HL-60/S4 treated with phorbol 12-myristate 13-acetate at 8.2 ng/mL for 4 days and 3 days (cell line): Measurements from ENCODE around the gene SLC26A9.

Experiments used
- in situ Hi-C: fragments of 300-500 bp; cut with MboI; formaldehyde crosslinking; loops from 2 replicates; pipeline ENCODE4 v1.15.0; 2022; ENCODE audit warnings: low sequenced_read_pairs

Gene SLC26A9

DNA sequence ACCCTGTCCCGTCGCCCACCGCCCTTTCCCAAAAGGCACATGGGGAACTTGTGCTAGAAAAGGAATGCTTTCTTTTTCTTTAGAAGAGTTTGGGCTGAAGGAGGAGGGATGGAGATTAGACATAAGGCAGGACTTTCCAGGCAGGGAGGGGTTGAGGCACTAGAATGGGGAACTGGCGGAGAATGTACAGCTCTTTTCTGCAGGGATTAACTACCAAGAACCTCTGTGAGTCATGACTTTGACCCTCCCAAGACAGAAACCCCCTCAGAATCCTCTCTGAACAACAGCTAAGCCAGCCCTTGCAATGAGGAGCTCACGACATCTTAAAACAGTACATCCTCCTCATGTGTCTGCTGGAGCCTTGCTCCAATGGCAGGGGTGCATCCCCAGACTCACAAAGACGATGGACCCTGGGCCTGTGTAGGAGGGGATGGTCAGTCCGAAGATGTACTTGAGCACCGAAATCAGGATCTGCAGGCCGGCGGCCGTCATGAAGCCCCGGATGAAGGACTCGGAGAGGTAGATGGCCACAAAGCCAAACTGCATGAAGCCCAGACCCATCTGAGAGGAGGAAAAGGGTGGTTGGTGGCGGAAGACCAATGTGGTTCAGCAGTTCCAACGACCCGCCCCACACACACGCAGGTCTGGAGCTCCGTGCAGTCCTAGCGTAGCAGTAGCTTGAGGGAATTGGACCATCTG lies 13.6 kb downstream of the SLC26A9 start:
- in situ Hi-C loops = loop anchor here (10.0 kb wide), 1 partner anchor 55 kb away; no protein-coding TSS in a partner anchor

DNA sequence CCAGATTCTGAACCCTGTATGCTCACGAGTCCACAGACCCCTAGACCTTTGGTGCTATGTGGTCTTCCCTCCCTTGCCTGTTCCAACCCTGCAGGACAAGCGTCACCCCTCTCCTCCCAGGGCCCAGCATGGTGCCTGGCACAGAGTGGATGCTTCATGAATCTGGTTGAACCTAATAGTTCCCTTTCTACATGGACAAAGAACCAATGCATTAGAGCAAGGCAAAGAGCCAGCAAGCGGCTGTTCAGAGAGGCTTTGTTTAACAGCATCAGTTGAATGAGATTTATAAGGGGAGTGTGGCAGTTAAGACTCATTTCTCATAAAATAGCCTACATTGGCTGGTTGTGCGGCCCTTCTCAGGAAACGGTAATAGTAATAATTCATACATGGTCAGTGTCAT lies 14.9 kb downstream of the SLC26A9 start:
- in situ Hi-C loops = loop anchor here (10.0 kb wide), 1 partner anchor 56 kb away; no protein-coding TSS in a partner anchor

DNA sequence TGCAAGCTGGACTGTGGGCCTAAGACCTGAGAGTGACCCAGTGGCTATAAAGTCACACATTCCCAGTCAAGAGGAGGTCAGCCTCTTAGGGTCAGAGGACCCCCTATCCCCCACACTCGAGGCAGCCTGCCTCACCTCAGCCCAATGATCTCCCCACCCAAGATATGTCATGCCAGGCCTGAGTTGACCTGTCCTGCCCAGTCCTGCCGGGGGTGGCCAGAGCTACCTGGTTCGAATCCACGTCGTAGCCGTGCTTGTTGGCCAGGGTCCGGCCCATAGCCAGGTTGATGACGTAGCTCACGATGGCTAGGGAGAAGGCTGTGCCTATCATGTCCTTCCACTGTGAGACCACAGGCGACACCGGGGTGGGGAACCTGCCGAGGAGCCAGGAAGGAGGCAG lies 15.6 kb downstream of the SLC26A9 start:
- in situ Hi-C loops = loop anchor here (10.0 kb wide), 1 partner anchor 57 kb away; no protein-coding TSS in a partner anchor

DNA sequence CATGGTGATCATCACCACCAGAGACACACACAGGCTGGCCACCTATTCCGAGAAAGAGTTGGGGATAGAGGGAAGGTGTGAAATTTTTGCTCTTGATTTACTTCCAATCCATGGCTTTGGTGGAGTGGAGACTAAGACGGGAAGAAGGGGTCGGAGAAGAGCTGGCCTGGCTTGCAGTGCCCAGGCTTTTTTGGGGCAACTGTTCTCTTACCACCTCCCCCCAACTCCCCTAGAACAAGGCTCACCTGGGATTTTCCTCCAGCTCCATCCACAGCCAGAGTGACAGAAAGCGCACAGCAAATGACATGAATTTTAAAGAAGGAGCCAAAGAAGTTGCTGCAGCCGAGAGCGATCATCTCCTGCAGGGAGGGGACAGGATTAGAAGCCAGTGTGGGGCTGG lies 16.0 kb downstream of the SLC26A9 start:
- in situ Hi-C loops = loop anchor here (10.0 kb wide), 1 partner anchor 58 kb away; no protein-coding TSS in a partner anchor

DNA sequence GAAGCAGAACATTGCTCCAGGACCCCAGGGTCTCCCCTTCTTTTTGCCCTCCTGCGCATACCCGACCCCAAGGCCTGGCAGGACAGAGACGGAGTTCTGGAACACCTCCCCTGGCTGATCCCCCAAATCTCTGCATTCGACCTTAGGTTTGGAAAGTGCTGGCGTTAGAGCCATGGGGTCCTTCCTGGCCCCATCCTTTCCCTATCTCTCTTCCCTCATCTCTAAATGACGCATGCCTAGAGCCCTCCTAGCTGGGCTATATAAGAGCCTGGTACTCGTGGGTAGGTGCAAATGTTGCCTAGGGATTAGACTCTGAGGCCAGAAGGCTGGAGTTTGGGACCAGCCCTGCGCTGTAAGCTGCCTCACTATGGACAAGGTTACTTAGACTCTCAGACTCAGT lies 16.6 kb downstream of the SLC26A9 start:
- in situ Hi-C loops = loop anchor here (10.0 kb wide), 1 partner anchor 58 kb away; no protein-coding TSS in a partner anchor

DNA sequence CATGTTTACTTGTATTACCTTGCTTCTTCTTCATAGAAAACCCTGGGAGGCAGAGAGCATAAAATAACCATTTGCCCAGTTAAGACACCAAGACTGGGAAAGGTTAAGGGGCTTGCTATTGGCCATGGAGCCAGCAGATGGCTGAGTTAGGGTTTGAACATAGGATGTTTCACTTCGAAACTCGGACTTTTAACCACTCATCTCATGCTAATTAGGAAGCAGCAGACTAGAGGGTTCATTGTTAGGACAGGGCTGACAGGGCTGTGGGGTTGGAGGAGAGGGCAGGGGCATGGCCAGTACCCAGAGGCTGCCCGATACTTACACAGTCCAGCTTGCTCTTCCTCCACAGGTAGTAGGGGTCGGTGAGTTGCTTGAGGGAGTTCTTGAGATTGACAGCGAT lies 17.0 kb downstream of the SLC26A9 start:
- in situ Hi-C loops = loop anchor here (10.0 kb wide), 1 partner anchor 59 kb away; no protein-coding TSS in a partner anchor

DNA sequence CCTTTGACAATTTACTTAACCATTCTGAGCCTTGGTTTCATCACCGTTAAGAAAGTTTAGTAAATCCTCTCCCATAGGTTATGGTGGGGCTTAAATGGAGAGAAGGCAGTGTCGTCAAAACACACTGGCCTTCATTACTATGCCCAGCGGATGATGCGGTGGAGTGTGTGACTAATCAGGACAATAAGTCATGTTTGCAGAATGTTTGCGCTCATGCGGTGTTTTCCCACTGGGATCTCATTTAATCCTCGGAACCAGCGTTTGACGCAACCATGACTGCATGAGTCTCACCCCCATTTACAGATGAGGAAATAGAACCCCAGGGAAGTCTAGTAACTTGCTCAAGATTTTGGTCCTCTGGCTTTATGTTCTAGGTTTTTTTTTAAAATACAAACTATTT lies 17.5 kb downstream of the SLC26A9 start:
- in situ Hi-C loops = loop anchor here (10.0 kb wide), 1 partner anchor 59 kb away; no protein-coding TSS in a partner anchor

DNA sequence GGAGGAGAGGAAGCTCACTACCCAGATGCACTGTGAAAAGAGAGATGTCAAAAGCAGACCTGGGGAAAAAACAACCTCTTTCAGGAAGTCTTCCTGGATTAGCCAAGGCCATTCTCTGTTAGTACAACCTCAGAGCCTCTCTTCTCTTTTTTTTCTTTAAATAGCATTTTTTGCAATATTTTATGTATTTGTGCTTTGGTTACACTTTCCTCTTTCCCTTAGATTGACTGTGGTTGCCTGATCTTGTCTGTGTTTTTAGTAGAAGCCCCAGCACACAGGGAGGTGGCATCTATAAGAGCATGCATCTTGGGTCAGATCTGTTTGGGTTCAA lies 18.8 kb downstream of the SLC26A9 start:
- in situ Hi-C loops = loop anchor here (10.0 kb wide), 1 partner anchor 60 kb away; no protein-coding TSS in a partner anchor

DNA sequence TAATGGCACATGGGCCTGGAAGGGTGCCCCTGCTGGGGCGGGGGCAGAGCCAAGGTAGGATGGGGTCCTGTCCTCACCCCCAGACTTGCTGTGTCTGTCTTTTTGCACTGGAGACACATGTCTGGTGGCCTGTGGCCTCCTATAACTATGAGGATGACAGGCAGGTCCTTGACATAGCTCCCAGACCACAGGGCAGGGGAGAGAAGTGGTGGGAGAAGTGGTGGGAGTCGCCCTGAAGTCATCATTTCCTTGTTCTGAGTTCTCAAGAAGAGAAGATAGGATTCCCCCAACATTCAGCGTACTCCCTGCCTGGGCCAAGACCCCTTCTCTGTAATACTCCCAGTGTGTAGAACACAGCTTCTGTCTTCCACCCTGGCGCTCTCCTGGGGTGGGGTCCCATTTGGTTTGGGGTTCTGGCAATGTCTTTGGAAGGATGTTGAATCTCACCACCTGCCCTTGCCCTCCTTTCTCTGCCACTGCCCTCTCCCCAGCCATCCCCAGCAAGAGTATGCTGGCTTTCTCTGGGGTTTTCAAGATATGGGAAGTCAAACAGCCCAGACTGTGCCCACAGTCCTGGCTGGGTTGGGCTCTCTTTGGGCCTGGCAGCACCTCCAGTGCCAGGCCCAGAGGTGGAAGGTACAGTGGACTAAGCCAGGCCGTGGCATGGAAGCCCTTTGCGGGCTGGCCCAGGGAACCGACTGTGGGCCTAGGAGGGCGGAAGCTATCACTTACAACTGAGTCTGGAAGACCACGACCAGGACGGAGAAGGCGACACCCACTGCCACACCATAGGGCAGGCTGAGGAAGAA lies 19.4 kb downstream of the SLC26A9 start:
- in situ Hi-C loops = loop anchor here (10.0 kb wide), 1 partner anchor 61 kb away; no protein-coding TSS in a partner anchor

DNA sequence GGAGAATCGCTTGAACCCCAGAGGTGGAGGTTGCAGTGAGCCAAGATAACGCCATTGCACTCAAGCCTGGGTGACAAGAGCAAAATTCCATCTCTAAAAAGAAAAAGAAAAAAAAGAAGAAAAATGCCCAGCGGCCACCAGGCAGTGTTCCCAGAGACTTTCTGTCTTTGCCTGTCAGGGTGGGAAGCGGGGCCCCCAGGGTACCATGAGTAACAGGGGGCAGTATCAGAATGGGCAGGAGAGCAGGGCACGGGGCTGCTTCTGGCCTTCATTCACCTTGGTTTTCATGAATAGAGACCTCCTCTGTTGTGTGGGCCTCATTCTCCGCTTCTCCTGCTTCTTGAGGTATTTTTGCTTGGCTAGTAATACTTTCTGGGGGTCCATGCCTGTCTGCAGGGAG lies 20.4 kb downstream of the SLC26A9 start:
- in situ Hi-C loops = loop anchor here (10.0 kb wide), 1 partner anchor 62 kb away; no protein-coding TSS in a partner anchor

DNA sequence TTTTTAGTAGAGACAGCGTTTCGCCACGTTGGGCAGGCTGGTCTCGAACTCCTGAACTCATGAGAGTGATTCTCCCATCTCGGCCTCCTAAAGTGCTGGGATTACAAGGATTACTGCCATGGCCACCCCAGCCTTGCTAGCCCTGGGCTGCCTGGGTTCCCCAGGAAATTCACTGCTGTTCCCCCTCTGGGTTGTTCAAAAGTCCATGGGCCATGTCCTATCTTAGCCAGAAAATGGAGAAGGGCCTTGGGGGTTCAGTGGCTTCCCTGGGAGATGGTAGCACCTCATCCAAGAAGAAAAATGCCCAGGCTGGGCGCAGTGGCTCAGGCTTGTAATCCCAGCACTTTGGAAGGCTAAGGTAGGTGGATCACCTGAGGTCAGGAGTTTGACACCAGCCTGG lies 20.9 kb downstream of the SLC26A9 start:
- in situ Hi-C loops = loop anchor here (10.0 kb wide), 1 partner anchor 62 kb away; no protein-coding TSS in a partner anchor

DNA sequence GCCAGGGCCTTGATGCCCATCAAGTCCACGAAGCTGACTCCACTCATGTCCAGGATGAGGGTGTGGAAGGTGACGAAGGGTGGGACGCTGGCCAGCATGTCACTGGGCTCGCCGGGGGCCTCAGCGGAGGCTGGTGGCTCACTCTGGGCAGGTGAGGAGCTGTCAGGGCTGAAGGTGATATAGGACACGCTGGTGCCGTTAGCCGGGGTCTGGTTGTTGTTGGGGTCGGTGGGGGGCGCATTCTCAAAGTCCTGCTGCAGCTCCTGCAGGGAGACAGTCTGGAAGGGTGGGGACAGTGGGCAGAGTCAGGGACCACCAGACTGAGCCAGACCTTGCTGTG lies 21.7 kb downstream of the SLC26A9 start:
- in situ Hi-C loops = loop anchor here (10.0 kb wide), 1 partner anchor 63 kb away; no protein-coding TSS in a partner anchor

DNA sequence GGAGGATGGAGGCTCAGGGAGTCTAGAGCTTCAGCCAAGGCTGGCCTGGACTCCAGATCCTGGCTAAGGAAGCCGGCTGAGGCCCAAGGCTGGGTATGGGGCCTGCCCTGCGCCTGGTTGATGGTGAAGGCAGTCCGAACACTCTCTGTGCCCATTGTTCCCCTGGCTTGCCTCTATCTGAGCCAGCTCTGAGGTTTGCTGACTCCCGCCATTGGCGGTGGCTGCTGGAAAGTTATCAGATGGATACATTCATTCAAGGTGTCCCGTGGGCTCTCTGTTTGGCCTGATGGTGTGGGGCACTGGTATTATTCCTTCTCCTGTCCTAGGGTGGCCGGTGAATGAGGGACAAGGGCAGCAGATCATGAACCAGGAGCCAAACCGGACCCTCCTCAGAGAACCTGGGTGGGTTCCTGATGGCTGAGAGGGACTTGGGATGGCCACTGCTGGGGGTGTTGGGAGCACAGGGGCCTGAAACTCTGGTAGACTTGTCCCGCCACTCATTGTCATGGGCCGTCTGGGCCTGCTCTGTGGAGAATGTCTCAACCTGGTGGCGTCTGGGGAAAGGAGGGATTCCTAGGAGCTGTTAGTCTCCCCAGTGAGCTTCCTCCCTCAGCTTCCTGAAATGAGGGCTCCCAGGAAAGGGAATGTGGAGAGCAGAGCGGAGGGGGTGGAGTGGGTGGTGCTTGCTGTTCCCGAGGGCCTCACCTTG lies 22.2 kb downstream of the SLC26A9 start:
- in situ Hi-C loops = loop anchor here (10.0 kb wide), 1 partner anchor 64 kb away; no protein-coding TSS in a partner anchor

DNA sequence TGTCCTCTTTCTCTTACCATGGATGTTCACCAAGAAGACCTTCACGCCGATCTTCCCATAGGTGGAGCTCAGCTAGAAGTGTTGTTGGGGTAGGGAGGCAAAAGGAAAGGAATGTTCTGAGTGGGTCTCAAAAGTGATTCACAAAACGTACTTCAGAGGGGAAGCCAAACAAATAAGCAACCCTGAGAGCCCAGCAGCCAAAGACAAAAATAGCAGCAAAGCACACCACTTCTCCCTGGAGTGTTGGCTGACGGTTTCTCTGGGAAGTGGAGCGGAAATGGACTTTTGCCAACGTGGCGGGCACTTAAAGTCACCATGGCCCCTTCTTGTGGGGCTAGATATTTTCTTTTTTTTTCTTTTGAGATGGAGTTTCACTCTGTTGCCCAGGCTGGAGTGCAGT lies 23.1 kb downstream of the SLC26A9 start:
- in situ Hi-C loops = loop anchor here (10.0 kb wide), 1 partner anchor 65 kb away; no protein-coding TSS in a partner anchor

DNA sequence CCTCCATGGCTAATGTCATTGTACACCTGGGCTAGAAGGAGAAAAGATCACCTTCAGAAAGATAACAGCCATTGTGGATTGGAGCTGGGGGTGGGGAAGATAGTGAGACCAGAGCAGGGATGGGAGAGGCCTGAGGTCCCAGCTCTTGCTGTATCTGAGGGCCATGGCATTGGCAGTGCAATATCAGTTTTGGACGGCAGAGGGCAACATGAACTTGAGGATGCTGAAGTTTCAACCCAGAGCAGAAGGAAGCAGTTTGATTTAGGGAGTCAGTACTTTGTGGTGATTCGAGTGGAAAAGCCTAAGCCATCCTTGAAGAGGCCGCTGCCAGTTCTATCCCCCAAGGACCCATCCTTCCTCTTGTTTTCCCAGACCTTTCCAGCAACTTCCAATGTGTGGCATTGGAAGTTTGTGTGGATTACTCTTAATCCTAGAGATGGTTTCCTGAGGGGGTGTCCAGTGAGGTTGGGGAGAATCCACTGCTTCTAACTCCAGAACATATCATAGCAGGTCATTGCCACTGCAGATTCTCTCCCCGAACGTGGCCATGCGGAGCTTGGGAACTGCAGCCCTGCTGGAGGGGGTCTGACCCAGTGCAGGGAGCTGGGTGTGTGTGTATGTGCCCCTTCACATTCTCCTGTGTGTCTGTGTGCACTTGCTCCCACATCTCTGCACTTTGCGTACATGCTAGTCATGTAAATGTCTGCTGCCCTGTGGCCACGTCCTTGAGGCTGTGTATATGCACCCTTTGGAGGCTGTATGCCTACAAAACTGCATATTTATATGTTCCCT lies 24.1 kb downstream of the SLC26A9 start:
- in situ Hi-C loops = no loop called here

DNA sequence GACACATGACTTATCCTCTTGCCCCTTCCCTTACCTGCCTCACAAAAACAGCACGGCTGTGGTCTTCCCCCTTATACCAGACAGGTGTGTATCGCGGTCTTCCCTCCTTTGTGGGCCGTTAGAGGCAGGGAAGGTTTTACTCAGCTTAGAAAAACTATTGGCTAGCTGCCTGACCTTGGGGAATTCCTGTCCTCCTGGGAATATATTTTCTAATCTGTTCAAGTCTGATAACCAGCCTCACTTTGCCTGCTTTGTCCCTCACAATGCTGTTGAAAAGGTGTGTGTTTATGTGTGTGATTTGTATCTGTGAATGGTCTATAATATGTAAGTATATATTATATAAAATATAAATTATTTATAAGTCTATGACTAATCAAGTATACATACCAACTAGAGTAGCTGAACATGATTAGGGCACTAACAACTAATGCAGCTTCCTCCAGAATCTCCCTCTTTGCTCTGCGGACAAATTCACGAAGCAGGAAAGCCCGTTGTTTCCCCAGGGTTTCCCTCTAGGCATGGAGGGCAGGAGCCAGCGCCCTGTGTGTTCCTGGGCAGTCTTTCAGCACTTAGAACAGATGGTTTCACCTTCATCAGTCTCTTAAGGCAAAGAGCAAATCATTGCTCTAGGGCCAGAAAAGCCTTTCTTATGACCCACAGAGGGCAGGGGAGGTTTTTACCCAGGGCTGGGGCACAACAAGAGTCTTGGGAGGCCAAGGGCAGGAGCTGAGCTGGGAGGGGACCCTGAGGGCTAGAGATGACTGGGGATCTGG lies 25.6 kb downstream of the SLC26A9 start:
- in situ Hi-C loops = no loop called here

DNA sequence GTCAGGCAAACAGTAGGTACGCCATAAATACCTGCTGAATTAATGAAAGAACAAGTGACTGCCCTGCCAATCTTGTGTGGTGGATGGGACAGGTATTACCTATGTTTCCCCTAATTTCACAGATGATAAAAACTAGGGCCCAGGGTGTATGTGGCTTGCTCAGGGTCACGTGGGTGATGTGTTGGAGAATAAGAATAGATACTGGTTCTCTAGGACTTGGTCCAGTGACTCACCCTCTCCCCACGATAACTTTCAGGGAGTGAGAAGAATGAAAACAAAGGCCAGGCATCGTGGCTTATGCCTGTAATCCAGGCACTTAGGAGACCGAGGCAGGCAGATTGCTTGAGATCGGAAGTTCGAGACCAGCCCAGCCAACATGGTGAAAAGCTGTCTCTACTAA lies 26.7 kb downstream of the SLC26A9 start:
- in situ Hi-C loops = no loop called here

DNA sequence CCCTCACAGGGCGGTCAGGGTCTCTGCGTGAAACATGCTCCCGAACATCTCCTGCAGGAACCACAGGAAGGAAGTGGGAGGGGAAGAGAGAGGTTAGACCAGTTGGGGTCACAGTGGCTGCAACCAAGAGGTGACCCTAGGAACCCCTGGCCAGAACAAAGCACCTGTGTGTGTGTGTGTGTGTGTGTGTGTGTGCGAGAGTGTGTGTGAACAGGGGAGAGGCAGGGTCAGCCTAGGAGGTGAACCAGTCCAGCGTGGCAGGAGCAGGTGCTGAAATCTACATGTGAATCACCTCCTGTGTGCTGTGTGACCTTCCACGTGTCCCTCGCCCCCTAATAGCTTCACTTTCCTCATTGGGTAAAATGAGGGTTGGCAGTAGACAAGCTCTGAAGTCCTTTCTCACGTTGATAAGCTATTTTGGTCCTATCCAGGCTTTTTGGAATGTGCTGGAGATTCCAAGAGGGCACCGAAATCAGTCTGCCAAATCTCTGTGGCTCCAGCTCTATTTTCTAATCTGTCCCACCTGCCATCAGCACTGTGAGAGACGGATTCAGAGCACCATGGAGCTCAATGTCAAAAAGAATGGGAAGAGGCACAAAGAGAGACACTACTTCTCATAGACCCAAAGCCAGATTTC lies 27.8 kb downstream of the SLC26A9 start:
- in situ Hi-C loops = no loop called here

DNA sequence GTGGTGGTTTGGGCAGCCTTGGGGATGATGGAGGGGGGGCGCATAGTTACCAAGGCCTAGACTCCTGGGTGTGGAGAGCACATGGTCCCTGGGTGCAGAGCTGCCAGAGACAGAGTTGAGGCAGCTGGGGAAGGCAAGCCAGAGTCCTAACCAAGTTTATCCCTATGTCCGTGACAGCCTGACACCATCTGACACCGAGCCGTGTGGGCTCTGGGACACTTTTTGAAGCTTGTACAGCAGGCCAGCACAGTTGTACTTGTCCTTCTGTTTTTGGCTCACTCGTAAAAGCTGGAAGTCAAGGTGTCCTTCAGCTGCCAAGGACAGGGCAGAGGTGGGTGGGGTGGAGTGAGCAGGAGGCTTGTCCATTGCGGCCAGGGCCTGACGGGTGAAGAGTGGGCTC lies 28.5 kb downstream of the SLC26A9 start:
- in situ Hi-C loops = no loop called here
